Neutrophil (primary cell): ENCODE data around the gene TMEM141.
"Not testable (repeated sequence)": the region's sequence is repeated elsewhere in the genome, so short reads cannot be mapped to it uniquely, and the experiment has no call there.

ENCODE experiments used
- H3K27ac ChIP-seq: fragments of 200-600 bp; sonication (generic); 2 replicates; pipeline ENCODE4 v1.5.1; 2016; ENCODE audit warnings: mild to moderate bottlenecking, moderate library complexity
- H3K27me3 ChIP-seq: fragments of 200-600 bp; sonication (generic); 2 replicates; pipeline ENCODE4 v1.6.0; 2016; ENCODE audit warnings: mild to moderate bottlenecking
- H3K36me3 ChIP-seq: fragments of 200-600 bp; sonication (generic); 2 replicates; pipeline ENCODE4 v1.5.1; 2017
- H3K4me1 ChIP-seq, 2 experiments: fragments of 200-600 bp in 1 of 2; sonication (generic) in 1 of 2; 1 replicate in 1 of 2; 2 replicates in 1 of 2; pipeline versions ENCODE4 v1.5.1 to v1.6.1; 2013 to 2016; ENCODE audit warnings: low read depth in 1 of 2, low read length in 1 of 2, mild to moderate bottlenecking in 1 of 2, moderate library complexity in 1 of 2; ENCODE audit not compliant: control insufficient read depth in 1 of 2, insufficient read depth in 1 of 2
- H3K4me3 ChIP-seq, 2 experiments: fragments of 200-600 bp in 1 of 2; sonication (generic) in 1 of 2; 1 replicate in 1 of 2; 2 replicates in 1 of 2; pipeline ENCODE4 v1.5.1; 2013 to 2016; ENCODE audit warnings: low read depth in 1 of 2, low read length in 1 of 2, mild to moderate bottlenecking in 1 of 2, moderate library complexity in 1 of 2
- H3K9me3 ChIP-seq: fragments of 200-600 bp; sonication (generic); 2 replicates; pipeline ENCODE4 v1.5.1; 2016
- CTCF ChIP-seq: fragments of 200-600 bp; sonication (generic); IDR thresholded peaks from 2 replicates; pipeline ENCODE4 v1.5.1; 2016; ENCODE audit warnings: antibody characterized with exemption

The TMEM141 gene

GRCh38 chr9:136754059-136754572 is 37.0 kb upstream of the TMEM141 start:
- no peak for TF ChIP-seq CTCF
- Histone ChIP-seq H3K27me3 (peaks cover 41% of the 10 kb centered on the region), H3K9me3 (peaks cover 6% of the 10 kb centered on the region)

DNA sequence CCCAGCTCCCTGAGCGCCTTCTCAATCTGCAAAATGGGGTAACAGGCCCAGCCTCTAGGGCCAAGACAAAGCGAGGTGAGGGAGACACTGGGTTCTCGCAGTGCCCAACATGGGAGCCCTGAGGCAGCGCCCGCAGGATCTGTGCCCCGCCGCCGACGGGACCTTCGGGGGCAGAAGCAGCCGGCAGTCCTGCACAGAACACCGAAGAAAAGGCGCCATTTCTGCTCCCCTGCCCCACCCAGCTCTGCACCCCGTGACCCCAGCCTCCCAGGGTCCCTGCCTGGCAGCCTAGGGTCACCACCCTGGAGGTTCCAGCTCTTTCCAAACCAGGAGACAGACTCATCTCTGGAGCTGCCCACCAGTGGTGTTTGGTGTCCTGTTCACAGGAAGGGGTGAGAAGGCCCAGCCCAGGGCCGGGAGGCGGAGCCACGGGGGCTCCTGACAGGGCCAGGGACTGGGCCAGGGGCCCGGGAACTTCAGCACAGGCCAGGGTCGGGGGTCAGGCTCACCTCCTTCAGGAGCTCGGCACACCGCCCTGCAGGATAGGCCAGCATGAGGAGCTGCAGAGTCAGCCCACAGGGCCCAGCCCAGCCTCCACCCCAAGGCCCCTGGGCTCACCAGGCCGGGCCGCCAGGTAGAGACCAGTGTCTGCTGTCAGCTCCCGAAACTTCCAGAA is 36.4 kb upstream of the TMEM141 start:
- no peaks in the 10 kb centered on the region for H3K4me1 ChIP-seq
- H3K9me3 ChIP-seq, result peaks cover 6% of the 10 kb centered on the region
- peaks cover 34% of the 10 kb centered on the region for H3K27me3 ChIP-seq
- TF ChIP-seq CTCF, result no peak
- no peak overlapping the region for H3K27ac ChIP-seq
- no peak overlapping the region for H3K4me3 ChIP-seq
- no peaks in the 10 kb centered on the region for H3K36me3 ChIP-seq

More at GRCh38 chr9:136754059-136754572, 37.0 kb upstream of the TMEM141 start:
- H3K4me1 ChIP-seq, result no peaks in the 10 kb centered on the region
- H3K27ac ChIP-seq, result no peak overlapping the region
- H3K36me3 ChIP-seq, result no peaks in the 10 kb centered on the region
- no peak overlapping the region for H3K4me3 ChIP-seq

- not testable (repeated sequence) for H3K9me3 ChIP-seq, H3K27ac ChIP-seq, H3K36me3 ChIP-seq, H3K4me1 ChIP-seq, H3K4me3 ChIP-seq
- peaks cover 29% of the 10 kb centered on the region for H3K27me3 ChIP-seq
Observed at GRCh38 chr9:136755302-136756133, 35.6 kb upstream of the TMEM141 start.

DNA sequence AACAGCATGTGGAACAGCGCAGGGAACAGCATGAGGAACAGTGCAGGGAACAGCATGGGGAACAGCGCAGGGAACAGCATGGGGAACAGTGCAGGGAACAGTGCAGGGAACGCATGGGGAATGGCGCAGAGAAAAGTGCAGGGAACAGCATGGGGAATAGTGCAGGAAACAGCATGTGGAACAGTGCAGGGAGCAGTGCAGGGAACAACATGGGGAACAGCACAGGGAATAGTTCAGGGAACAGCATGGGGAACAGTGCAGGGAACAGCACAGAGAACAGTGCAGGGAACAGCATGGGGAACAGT is 35.1 kb upstream of the TMEM141 start:
- Histone ChIP-seq H3K4me1 (no peaks in the 10 kb centered on the region), H3K27me3 (peaks cover 28% of the 10 kb centered on the region), H3K27ac (no peak overlapping the region), H3K9me3 (peaks cover 6% of the 10 kb centered on the region), H3K4me3 (no peak overlapping the region), H3K36me3 (no peaks in the 10 kb centered on the region)
- TF ChIP-seq CTCF, result no peak

- no peak overlapping the region for H3K4me3 ChIP-seq
- no peaks in the 10 kb centered on the region for H3K36me3 ChIP-seq
- TF ChIP-seq CTCF, result no peak
- H3K27me3 ChIP-seq, result peaks cover 32% of the 10 kb centered on the region
- peaks cover 4% of the 10 kb centered on the region for H3K9me3 ChIP-seq
- H3K27ac ChIP-seq, result no peak overlapping the region
- no peaks in the 10 kb centered on the region for H3K4me1 ChIP-seq
Observed at GRCh38 chr9:136756836-136757235, 34.3 kb upstream of the TMEM141 start.

DNA sequence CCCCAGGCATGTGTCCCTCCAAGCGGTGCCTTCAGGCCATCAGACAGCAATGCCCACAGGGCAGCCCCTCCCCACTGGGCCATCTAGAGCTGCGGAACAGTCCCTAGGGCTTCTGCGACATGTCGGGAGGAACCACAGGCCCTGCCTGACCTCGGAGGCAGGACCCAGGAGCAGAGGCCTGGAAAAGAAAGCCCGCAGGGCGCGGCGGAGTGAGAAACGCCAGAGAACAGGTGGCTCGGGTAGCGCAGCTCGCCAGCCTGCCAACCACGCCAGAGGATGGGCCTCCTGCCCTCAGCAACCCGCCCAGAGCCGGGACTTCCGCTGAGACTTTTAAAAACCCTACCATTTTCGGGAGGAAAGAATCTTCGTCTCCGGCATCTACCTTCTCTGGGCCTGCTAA is 33.8 kb upstream of the TMEM141 start:
- no peak for TF ChIP-seq CTCF
- no peaks in the 10 kb centered on the region for H3K9me3 ChIP-seq
- no peaks in the 10 kb centered on the region for H3K36me3 ChIP-seq
- H3K27ac ChIP-seq, result no peak overlapping the region
- no peaks in the 10 kb centered on the region for H3K4me1 ChIP-seq
- H3K4me3 ChIP-seq, result no peak overlapping the region
- H3K27me3 ChIP-seq, result peaks cover 36% of the 10 kb centered on the region
